Heart left ventricle (tissue), 16 donors: ENCODE results near the gene INHBE. TPM values are rescaled to one million over a fixed set of nuclear protein-coding genes. Genes with fewer than 3 reads are reported as not detected.

Experiments
- ATAC-seq, 4 donors: fragments of 200-7000 bp; cut with Tn5 transposase; one replicate each; pipeline ENCODE4 v1.9.1; 2020 to 2022; ENCODE audit warnings: moderate library complexity in 4 of 4, mild to moderate bottlenecking in 3 of 4, moderate number of reproducible peaks in 1 of 4
- DNase-seq, 5 donors: peaks; one replicate each; pipeline ENCODE4 v3.0.0-alpha.2; 2020
- H3K27ac ChIP-seq, 12 donors: fragments of 200-600 bp; sonication (generic) in 4 of 12; one replicate each; pipeline versions ENCODE4 v1.5.0 to v1.8.0; 2016 to 2022; ENCODE audit warnings: mild to moderate bottlenecking in 2 of 12
- H3K27me3 ChIP-seq, 9 donors: fragments of 200-600 bp; sonication (generic) in 2 of 9; one replicate each; pipeline versions ENCODE4 v1.5.1 to v1.8.0; 2016 to 2022; ENCODE audit warnings: mild to moderate bottlenecking in 3 of 9
- H3K36me3 ChIP-seq, 9 donors: fragments of 200-600 bp; sonication (generic) in 2 of 9; one replicate each; pipeline versions ENCODE4 v1.5.0 to v1.8.0; 2018 to 2022; ENCODE audit warnings: mild to moderate bottlenecking in 2 of 9
- H3K4me1 ChIP-seq, 12 donors: fragments of 200-600 bp; sonication (generic) in 4 of 12; one replicate each; pipeline versions ENCODE4 v1.5.0 to v1.8.0; 2016 to 2022; ENCODE audit warnings: mild to moderate bottlenecking in 3 of 12
- H3K4me3 ChIP-seq, 12 donors: fragments of 200-600 bp; sonication (generic) in 4 of 12; one replicate each; pipeline versions ENCODE4 v1.5.0 to v1.8.0; 2017 to 2022; ENCODE audit warnings: mild to moderate bottlenecking in 9 of 12, moderate library complexity in 4 of 12
- H3K9me3 ChIP-seq, 12 donors: fragments of 200-600 bp; sonication (generic) in 4 of 12; one replicate each; pipeline versions ENCODE4 v1.5.0 to v1.8.0; 2016 to 2022; ENCODE audit warnings: mild to moderate bottlenecking in 1 of 12
- CTCF ChIP-seq, 12 donors: fragments of 200-600 bp; sonication (generic) in 4 of 12; IDR thresholded peaks; one replicate each; pipeline versions ENCODE4 v1.5.0 to v1.8.0; 2018 to 2022; ENCODE audit warnings: antibody characterized with exemption in 12 of 12, mild to moderate bottlenecking in 5 of 12
- POLR2A ChIP-seq, 2 donors: fragments of 450-650 bp; IDR thresholded peaks; one replicate each; pipeline ENCODE4 v1.6.1; 2017; ENCODE audit warnings: antibody characterized with exemption in 2 of 2, mild to moderate bottlenecking in 2 of 2, moderate library complexity in 2 of 2
- WGBS, 4 donors: extraction: QIAGEN DNeasy Blood & Tissue Kit in 2 of 4; methylation state at CpG; one replicate each; pipeline versions ENCODE4 v1.1.5 to v1.1.7; 2013 to 2018; 5-methylcytosine and 5-hydroxymethylcytosine counted together
- intact Hi-C, 10 donors: fragments of 100-400 bp; cut with DNase I; formaldehyde crosslinking; loops; one replicate each; pipeline versions ENCODE4 v1.11.1 to v1.14.2; 2022
- polyA plus RNA-seq, 2 donors: library from polyadenylated mRNA; stranded (reverse); fragments of 200-250 nt; gene quantifications; one replicate each; pipeline ENCODE4 v1.2.3, GENCODE V29; 2013
- total RNA-seq, 9 donors: library from RNA; depleted of rRNA in 2 of 9; stranded (reverse); fragments of >200 nt in 2 of 9; fragmentation: NEBNext Ultra II Directional in 3 of 9; extraction: Animal tissue kit (Norgen Biotek cat#: 25700) in 3 of 9; gene quantifications; one replicate each; pipeline versions ENCODE4 v1.1.0 to v1.2.4, GENCODE V29; 2016 to 2023
- donor health status: ischemic (EF 13 %, LVEDD 7.1; RV severe dilation, severe dysfunction).
- donor health status: healthy with polysubstance abuse.
- donor health status: DM: no; HTN: yes; CAD: no.
- donor health status: DM: no; HTN: no; CAD: no.
- donor health status: ischemic (EF 25% LVEDD 6.9; RV normal size, moderate dysfunction).
- donor health status: ischemic (EF 25% LVEDD 5.7; RV mildly dilated, moderate dysfunction).
- donor health status: healthy.
- donor health status: DM: yes; HTN: yes; CAD: no.
- donor health status: ischemic (EF 35%, LVEDD 5.7; RV mildly dilated, moderate dysfunction).
- donor health status: nonischemic (EF 11% LVEDD 7.7; RV severe dilation, severe dysfunction).
- donor health status: DM: yes; HTN: yes; CAD: no.
- donor health status: PGD.
- donor health status: ischemic (EF 29% LVEDD 5.4; RV normal size, mild dysfunction).
- donor health status: nonischemic (EF 23%, LVEDD 6.1; RV moderate dilation, normal function).

INHBE gene
- total and polyA plus RNA-seq, 11 donors = 0.03 to 0.64 TPM; not detected in 9

- 7 to 11% (median 11%) methylated on average over 47 of the region's 47 CpGs for WGBS, 4 donors
- peaks cover 6 to 20% (median 10%) of the 10 kb centered on the region in 12 donors for H3K4me1 ChIP-seq
- peak in 1 of 2 donors; percentile 62 for TF ChIP-seq POLR2A (IDR thresholded peaks at IDR 0.05)
- TF ChIP-seq CTCF (IDR thresholded peaks at IDR 0.05) = peak in 1 of 12 donors; percentile 17
- H3K27me3 ChIP-seq = no peaks in the 10 kb centered on the region
- peak within 1 kb of the TSS in 11 of 12 donors; percentile 53 to 84 (median 72) for H3K27ac ChIP-seq
- no peaks in the 10 kb centered on the region for H3K9me3 ChIP-seq
- H3K36me3 ChIP-seq = peaks cover 0 to 37% (median 35%) of the 10 kb centered on the region in 9 donors
- intact Hi-C loops = loop anchor here in 3 of 10 donors (2.0 to 5.0 kb wide), 3 partner anchors 25 to 60 kb away; partner anchors contain the start of gene DCTN2 (in 1 of the 3)
- peak within 1 kb of the TSS; percentile 66 to 97 (median 82) for H3K4me3 ChIP-seq
- DNase-seq (peak; percentile 94 to 96 (median 95)), ATAC-seq (peak; percentile 98 to 99 (median 98))
Observed at GRCh38 chr12:57487597-57488401, 32.7 kb downstream of the INHBE start, which contains the start of gene MARS1. Gene MARS1, plus strand, starts transcription at chr12:57488068. Its CDS starts 23 bp downstream, at chr12:57488091.

- TF ChIP-seq CTCF (IDR thresholded peaks at IDR 0.05) = no peak
- TF ChIP-seq POLR2A (IDR thresholded peaks at IDR 0.05) = no peak
- ATAC-seq = peak in 2 of 4 donors; percentile 6 to 15
- WGBS, 4 donors = 32 to 34% (median 33%) methylated on average over 11 of the region's 11 CpGs
- intact Hi-C loops = loop anchor here in 3 of 10 donors (2.0 to 5.0 kb wide), 3 partner anchors 24 to 59 kb away; partner anchors contain the start of gene DCTN2 (in 1 of the 3)
- Histone ChIP-seq H3K27me3 (no peaks in the 10 kb centered on the region), H3K4me1 (peaks cover 6 to 20% (median 10%) of the 10 kb centered on the region in 12 donors), H3K36me3 (peaks cover 0 to 40% (median 37%) of the 10 kb centered on the region in 9 donors), H3K27ac (peak overlapping the region in 11 of 12 donors; percentile 48 to 84 (median 72)), H3K4me3 (peak overlapping the region; percentile 66 to 97 (median 82)), H3K9me3 (no peaks in the 10 kb centered on the region)
- no peak for DNase-seq
Observed at GRCh38 chr12:57488402-57489156, 33.5 kb downstream of the INHBE start.

- Histone ChIP-seq H3K27ac (peak overlapping the region in 1 of 12 donors; percentile 77), H3K4me3 (peak overlapping the region in 10 of 12 donors; percentile 67 to 97 (median 84)), H3K27me3 (no peaks in the 10 kb centered on the region), H3K4me1 (peaks cover 6 to 20% (median 10%) of the 10 kb centered on the region in 12 donors), H3K9me3 (no peaks in the 10 kb centered on the region), H3K36me3 (peaks cover 0 to 44% (median 41%) of the 10 kb centered on the region in 9 donors)
- WGBS, 4 donors = 91 to 94% (median 92%) methylated on average over 5 of the region's 5 CpGs
- ATAC-seq = no peak
- DNase-seq = no peak
- TF ChIP-seq CTCF (IDR thresholded peaks at IDR 0.05) (no peak), POLR2A (IDR thresholded peaks at IDR 0.05) (no peak)
- intact Hi-C loops = loop anchor here in 3 of 10 donors (2.0 to 5.0 kb wide), 3 partner anchors 24 to 58 kb away; partner anchors contain the start of gene DCTN2 (in 1 of the 3)
Observed at GRCh38 chr12:57489157-57489641, 34.1 kb downstream of the INHBE start.
